OCI-LY1 (cell line): ENCODE data around the gene CLPTM1L.

Experiments
- CTCF ChIP-seq: fragments of 200-600 bp; sonication (generic), shearing (Covaris generic); IDR thresholded peaks from 2 replicates; pipeline ENCODE4 v1.5.1; 2017; ENCODE audit warnings: mild to moderate bottlenecking, antibody characterized with exemption, low read length, moderate library complexity, mixed read lengths
- EZH2 ChIP-seq: fragments of 200-600 bp; sonication (generic), shearing (Covaris generic); IDR thresholded peaks from 2 replicates; pipeline ENCODE4 v1.8.0; 2017; ENCODE audit warnings: borderline replicate concordance, mixed run types, mild to moderate bottlenecking, antibody characterized with exemption, low read length, moderate library complexity, mixed read lengths

GRCh38 chr5:1343931-1344901, 683 bp downstream of the CLPTM1L start:
- TF ChIP-seq CTCF (no peak), EZH2 (no peak)
